ENCODE measurements around the gene DMP1.

DNA sequence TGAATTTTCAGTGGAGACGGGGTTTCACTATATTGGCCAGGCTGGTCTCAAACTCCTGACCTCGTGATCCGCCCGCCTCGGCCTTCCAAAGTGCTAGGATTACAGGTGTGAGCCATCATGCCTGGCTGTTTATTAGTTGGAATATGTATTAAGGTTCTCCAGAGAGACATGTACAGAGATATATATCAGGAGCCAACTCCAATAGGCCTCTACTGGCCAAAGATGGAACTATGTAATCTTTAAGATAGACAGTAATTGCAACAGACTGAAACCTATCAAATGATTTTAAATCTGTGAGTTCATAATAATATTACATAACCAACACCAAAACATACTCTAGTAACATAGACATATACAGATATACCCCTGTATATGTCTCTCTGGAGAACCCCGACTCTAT is 5.8 kb upstream of the DMP1 start:
- TF ChIP-seq, protein P1, sequence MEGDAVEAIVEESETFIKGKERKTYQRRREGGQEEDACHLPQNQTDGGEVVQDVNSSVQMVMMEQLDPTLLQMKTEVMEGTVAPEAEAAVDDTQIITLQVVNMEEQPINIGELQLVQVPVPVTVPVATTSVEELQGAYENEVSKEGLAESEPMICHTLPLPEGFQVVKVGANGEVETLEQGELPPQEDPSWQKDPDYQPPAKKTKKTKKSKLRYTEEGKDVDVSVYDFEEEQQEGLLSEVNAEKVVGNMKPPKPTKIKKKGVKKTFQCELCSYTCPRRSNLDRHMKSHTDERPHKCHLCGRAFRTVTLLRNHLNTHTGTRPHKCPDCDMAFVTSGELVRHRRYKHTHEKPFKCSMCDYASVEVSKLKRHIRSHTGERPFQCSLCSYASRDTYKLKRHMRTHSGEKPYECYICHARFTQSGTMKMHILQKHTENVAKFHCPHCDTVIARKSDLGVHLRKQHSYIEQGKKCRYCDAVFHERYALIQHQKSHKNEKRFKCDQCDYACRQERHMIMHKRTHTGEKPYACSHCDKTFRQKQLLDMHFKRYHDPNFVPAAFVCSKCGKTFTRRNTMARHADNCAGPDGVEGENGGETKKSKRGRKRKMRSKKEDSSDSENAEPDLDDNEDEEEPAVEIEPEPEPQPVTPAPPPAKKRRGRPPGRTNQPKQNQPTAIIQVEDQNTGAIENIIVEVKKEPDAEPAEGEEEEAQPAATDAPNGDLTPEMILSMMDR (IDR thresholded peaks at IDR 0.05) = no peak
- TF ChIP-seq EZH2 (IDR thresholded peaks at IDR 0.05; ENCODE audit: borderline replicate concordance, insufficient read depth, low read depth, low read length, poor library complexity, severe bottlenecking) = no peak

Measured in B cell (primary cell).